GM21360 (cell line): ENCODE data around the gene CYP39A1.

Experiments
- ATAC-seq: cut with Tn5 transposase; IDR thresholded peaks from one replicate; pipeline ENCODE4 v1.9.1; 2021; ENCODE audit warnings: mild to moderate bottlenecking, moderate library complexity; ENCODE audit not compliant: unreplicated experiment

The CYP39A1 gene

GRCh38 chr6:46521464-46521971 is 131.1 kb downstream of the CYP39A1 start:
- no peak for ATAC-seq

GRCh38 chr6:46517202-46517601 is 135.4 kb downstream of the CYP39A1 start:
- ATAC-seq: no peak

GRCh38 chr6:46513533-46513932 is 139.1 kb downstream of the CYP39A1 start:
- no peak for ATAC-seq

- no peak for ATAC-seq
These were observed 141.3 kb downstream of the CYP39A1 start for GRCh38 chr6:46511320-46511719.

GRCh38 chr6:46510651-46511050 is 142.0 kb downstream of the CYP39A1 start:
- ATAC-seq: no peak

- ATAC-seq: no peak
These were observed 142.6 kb downstream of the CYP39A1 start for GRCh38 chr6:46509981-46510510.

GRCh38 chr6:46509063-46509462 is 143.6 kb downstream of the CYP39A1 start:
- no peak for ATAC-seq

GRCh38 chr6:46507426-46507825 is 145.2 kb downstream of the CYP39A1 start:
- ATAC-seq: no peak

- no peak for ATAC-seq
These were observed 146.7 kb downstream of the CYP39A1 start for GRCh38 chr6:46505693-46506512.

GRCh38 chr6:46504242-46504641 is 148.4 kb downstream of the CYP39A1 start:
- no peak for ATAC-seq

GRCh38 chr6:46502486-46503119 is 150.0 kb downstream of the CYP39A1 start:
- no peak for ATAC-seq

- no peak for ATAC-seq
These were observed 151.2 kb downstream of the CYP39A1 start for GRCh38 chr6:46501136-46502089.

GRCh38 chr6:46500382-46500781 is 152.2 kb downstream of the CYP39A1 start:
- ATAC-seq: no peak
